ENCODE measurements around the gene SCFD2.

Gene SCFD2

DNA sequence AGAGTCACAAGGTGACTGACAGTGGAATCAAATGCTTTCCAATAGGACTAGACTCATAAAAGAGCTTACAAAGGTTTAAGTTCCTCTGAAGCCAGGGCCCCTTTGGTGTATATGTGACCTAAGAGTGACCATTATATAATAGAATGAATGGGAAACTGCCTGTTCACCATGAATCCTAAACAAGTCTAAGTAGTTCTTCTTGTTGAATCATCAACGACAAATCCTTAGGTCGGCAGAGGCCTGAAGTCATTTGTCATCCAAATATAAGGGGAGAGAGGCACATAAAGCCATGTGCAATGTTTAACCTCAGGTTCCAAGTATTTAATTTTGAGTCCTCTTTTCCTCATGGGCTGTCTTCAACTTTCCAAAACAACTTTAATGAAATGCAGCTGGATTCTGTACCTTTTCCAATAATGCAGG is 381.4 kb downstream of the SCFD2 start:
- DNase-seq (ENCODE audit: low spot score) = no peak

DNA sequence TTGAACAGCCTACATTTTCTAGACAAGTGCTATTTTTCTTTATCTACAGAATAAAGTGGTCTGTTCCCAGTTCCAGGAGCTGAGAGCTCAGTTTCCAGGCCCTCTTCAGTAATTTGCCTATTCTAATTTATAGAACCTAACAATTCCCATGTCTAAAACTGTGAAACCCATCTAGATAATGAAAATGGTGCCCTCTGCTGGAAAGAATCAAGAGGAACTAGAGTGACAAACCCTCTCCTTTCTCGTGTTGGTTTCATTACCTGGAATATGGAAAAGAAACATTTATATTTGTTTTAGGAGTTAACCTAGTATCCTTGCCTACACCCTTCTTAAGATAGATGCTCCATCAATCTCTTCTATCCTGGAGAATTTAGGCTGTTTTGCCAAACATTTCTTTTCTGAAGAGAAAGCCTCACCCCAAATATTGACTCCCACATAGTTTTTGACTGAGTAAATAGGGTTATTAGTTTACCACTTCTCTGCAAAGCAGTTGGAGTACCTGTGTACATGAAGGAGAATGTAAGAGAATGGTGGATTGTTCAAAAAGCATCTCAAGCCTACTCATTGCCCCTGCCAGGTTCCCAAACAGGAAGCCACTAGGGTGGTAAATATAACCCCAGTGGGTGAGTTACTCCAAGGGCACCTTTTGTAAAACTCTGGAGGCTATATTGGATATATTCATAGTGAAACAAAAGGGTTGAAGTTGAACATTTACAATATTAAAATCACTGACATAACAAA is 382.1 kb downstream of the SCFD2 start:
- peak; percentile 37 for DNase-seq (ENCODE audit: low spot score)

DNA sequence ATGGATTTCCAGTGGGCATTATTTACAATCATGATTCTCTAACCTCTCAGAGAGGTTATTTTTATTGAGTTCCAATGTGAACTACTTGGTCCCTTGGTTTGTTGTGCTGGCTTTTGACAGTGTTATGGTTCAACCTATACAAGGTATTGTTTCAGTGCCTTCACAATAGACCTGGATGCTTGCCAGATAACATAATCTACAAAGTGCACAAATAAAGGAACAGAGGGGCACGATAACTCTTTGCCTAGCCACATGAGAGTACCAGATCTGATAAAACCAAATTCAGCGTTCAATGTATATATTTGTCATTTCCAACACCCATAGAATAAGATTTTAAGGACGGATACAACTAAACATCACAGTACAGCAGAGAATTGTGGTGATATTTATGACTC is 382.9 kb downstream of the SCFD2 start:
- no peak for DNase-seq (ENCODE audit: low spot score)

DNA sequence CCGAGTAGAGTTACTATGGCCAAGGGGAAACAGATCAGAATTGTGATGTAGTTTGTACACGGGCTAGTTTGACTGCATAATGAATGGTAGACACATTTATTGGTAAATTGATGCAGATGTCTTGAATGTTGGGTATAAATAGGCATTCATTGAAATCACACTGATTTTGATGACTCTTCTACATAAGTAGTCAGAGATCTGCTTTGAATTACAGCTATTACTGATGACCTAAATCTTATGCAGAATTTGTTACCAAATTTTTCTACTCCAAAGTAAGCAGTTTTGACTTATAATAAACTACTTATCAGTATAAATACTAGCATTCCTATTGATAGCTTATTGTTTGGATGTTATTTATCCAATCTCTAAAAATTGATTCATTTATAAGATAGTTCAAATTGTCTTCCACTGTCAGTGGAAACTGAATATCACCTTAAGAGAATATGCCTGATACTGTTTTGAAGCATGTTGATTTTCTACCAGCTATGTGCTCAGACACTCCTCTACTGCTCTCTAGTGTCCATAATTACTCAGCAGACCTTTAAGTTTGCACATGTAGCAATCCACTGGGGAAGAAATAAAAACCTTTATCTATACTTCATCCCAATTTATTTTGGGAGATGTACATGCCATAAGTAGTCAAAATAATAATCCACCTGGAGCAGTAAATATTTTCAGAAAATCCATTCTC is 383.5 kb downstream of the SCFD2 start:
- DNase-seq (ENCODE audit: low spot score) = no peak

- no peak for DNase-seq (ENCODE audit: low spot score)
Measured at GRCh38 chr4:52979821-52980590, 385.9 kb downstream of the SCFD2 start.

DNA sequence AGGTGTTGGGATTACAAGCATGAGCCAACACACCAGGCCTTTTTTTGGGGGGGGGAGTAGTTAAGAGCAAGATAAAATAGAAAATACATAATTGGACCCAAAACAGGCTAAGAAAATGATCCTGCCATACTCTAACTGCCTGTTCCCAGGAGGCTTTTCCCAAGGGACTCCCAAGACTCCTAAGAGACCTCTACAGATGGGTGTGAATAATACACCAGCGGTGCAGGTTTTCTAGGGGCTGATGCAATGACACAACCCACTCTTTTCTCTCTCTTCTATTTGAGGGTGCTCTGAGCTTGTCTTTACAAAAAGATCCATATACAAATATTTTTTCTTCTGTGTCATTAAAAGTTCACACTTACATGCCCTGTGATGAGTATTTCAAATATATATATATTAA is 386.8 kb downstream of the SCFD2 start:
- no peak for DNase-seq (ENCODE audit: low spot score)

DNA sequence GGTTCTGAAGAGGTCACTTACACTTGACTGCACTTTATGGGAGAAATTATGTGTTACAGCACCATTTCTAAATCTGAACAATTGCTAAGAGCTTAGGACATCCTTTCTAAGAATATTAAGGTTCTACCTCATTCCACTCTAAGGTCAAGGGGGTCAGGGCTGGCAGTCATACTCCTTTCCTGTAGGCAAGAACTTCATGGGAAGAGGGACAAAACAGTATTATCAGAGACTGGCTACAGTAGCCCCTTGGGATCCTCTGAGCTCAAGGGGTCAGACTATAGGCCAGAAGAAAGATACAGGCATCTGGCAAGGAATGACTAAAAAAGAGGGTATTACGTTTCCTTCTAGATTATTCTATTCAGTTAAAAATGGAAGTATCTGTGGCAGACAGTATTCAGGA is 388.6 kb downstream of the SCFD2 start:
- DNase-seq (ENCODE audit: low spot score) = no peak

- no peak for DNase-seq (ENCODE audit: low spot score)
Measured at GRCh38 chr4:52976523-52977230, 389.2 kb downstream of the SCFD2 start.

DNA sequence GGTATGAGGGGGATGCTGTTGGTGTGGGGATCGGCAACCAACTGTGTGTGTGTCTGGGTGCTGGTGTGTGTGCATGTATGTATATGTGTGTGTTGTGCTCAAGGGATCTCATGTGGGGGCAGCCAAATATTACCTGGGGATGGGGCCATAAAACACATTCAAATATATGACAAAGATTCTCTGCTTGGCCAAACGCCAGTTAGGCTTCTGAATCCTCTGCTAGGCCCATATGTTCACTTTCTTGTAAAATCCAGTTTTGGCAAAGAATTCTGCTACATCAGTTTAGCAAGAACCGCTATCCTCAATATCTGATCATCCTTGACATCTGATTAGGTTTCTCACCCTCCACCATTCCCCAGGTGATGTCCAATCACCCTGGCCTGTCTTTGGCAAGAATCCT is 397.2 kb downstream of the SCFD2 start:
- DNase-seq (ENCODE audit: low spot score) = no peak

GRCh38 chr4:52968241-52968640 is 397.6 kb downstream of the SCFD2 start:
- DNase-seq (ENCODE audit: low spot score) = no peak

DNA sequence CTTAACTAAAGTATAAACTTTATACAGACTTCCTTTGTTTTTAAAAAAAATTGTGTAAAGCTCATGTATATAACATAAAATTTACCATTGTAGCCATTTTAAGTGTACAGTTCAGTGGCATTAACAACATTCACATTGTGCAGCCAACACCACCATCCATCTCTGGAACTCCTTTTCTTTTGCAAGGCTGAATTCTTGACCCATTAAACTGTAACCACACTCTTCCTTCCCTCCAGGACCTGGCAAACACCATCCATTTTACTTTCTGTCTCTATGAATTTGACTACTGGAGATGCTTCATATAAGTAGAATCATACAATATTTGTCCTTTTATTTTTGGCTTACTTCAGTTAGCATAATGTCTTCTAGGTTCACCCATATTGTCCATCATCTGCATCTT is 399.1 kb downstream of the SCFD2 start:
- DNase-seq (ENCODE audit: low spot score) = no peak

DNA sequence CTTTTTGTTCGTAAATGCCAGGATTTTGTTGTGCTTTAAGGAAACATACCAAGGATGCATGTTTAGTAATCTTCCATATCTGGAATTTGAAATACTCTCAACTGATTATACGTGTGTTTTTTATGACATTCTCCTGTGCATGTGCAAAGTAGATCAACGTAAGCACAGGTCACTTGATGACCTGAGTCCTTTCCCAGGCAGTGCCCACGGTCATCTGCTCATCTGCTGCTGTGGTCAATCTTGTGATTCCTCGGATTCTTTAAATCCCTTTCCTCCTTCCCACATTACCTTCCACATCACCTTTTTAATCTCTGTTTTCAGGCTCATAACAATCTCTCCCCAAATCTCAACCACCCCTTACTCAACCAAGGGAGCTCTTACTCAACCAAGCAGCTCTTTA is 399.7 kb downstream of the SCFD2 start:
- DNase-seq (ENCODE audit: low spot score) = no peak

DNA sequence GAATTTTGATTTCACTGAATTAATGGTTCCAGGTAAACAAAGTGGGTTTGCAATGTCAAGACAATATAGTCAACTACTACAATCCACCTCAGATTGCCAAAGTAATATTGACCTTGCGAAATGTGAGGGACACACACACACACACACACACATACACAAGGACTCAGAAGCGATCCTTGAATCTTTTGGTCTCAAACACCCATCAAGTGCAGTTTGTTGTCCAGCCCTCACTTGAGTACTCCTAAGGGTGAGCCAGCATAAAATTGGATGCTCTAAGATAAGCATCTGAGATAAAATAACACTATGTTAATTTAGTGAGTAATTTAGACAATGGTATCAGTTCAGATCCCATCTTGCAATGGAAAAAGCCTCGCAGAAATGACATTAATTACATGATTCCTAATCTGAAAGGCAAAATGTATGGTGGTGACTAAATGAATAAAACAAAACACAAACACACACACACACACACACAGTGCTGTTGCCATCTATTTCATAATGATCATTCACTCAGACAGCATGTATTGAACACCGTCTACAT is 401.2 kb downstream of the SCFD2 start:
- no peak for DNase-seq (ENCODE audit: low spot score)

GRCh38 chr4:52964011-52964410 is 401.9 kb downstream of the SCFD2 start:
- no peak for DNase-seq (ENCODE audit: low spot score)

DNA sequence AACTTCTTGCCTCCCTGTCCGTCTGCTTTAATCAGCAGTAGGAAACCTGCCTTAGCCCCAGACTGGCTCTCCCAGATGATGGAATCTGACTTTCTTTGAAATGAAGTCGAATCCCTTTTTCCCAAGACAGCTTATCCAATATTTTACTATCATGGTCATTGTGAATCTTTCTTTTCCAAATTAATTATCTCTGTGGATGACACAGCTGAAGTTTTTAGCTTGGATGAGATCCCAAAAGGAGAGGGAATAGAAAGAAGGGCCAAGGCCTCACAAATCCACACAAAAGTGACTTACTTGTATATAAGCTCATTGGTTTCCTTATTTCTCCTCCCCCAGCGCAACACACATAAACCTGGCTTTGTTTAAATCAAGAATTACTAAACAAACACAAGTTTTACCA is 403.1 kb downstream of the SCFD2 start:
- DNase-seq (ENCODE audit: low spot score) = no peak

GRCh38 chr4:52961666-52962412 is 404.0 kb downstream of the SCFD2 start:
- no peak for DNase-seq (ENCODE audit: low spot score)

- DNase-seq (ENCODE audit: low spot score) = no peak
Measured at GRCh38 chr4:52959541-52959940, 406.3 kb downstream of the SCFD2 start.

GRCh38 chr4:52957835-52958631 is 407.8 kb downstream of the SCFD2 start:
- DNase-seq (ENCODE audit: low spot score) = no peak

- no peak for DNase-seq (ENCODE audit: low spot score)
Measured at GRCh38 chr4:52957220-52957686, 408.6 kb downstream of the SCFD2 start.

- no peak for DNase-seq (ENCODE audit: low spot score)
Measured at GRCh38 chr4:52956691-52957090, 409.2 kb downstream of the SCFD2 start.
